Stomach (tissue), 9 donors: ENCODE results near the gene ACO2. TPM values are rescaled to one million over a fixed set of nuclear protein-coding genes. Genes with fewer than 3 reads are reported as not detected.
"Not testable (repeated sequence)": the region's sequence is repeated elsewhere in the genome, so short reads cannot be mapped to it uniquely, and the experiment has no call there.

Experiments used
- DNase-seq, 2 donors: peaks; one replicate each; pipeline versions ENCODE4 v3.0.0 to v3.0.0-alpha.2; 2013 to 2019
- H3K27ac ChIP-seq, 5 donors: fragments of 200-600 bp in 4 of 5; sonication (generic) in 4 of 5; one replicate each; pipeline ENCODE4 v1.5.1; 2013 to 2019; ENCODE audit warnings: mild to moderate bottlenecking in 1 of 5, moderate library complexity in 1 of 5
- H3K27me3 ChIP-seq, 3 donors: fragments of 200-600 bp; sonication (generic); one replicate each; pipeline ENCODE4 v1.5.1; 2017 to 2019; ENCODE audit warnings: mixed run types in 1 of 3
- H3K36me3 ChIP-seq, 4 donors: fragments of 200-600 bp; sonication (generic); 1 replicate in 3 of 4; 2 replicates in 1 of 4; pipeline ENCODE4 v1.5.1; 2016 to 2019
- H3K4me1 ChIP-seq, 4 donors: fragments of 200-600 bp; sonication (generic); one replicate each; pipeline ENCODE4 v1.5.1; 2016 to 2019
- H3K4me3 ChIP-seq, 4 donors: fragments of 200-600 bp; sonication (generic) in 3 of 4; one replicate each; pipeline ENCODE4 v1.5.1; 2016 to 2019; ENCODE audit warnings: mild to moderate bottlenecking in 1 of 4
- H3K9me3 ChIP-seq, 4 donors: fragments of 200-600 bp; sonication (generic); one replicate each; pipeline ENCODE4 v1.5.1; 2016 to 2019
- CTCF ChIP-seq, 7 experiments: fragments of 450-650 bp in 4 of 7; fragments of 200-600 bp in 3 of 7; sonication (generic) in 3 of 7; IDR thresholded peaks; one replicate each; pipeline ENCODE4 v1.5.1; 2016 to 2019; ENCODE audit warnings: antibody characterized with exemption in 7 of 7, control low read depth in 2 of 7, mild to moderate bottlenecking in 1 of 7
- EP300 ChIP-seq: sonication (generic); formaldehyde crosslinking; IDR thresholded peaks from one replicate; pipeline ENCODE4 v1.6.1; 2017; ENCODE audit warnings: antibody characterized with exemption
- POLR2A ChIP-seq, 4 donors: fragments of 450-650 bp; IDR thresholded peaks; one replicate each; pipeline ENCODE4 v1.6.1; 2016; ENCODE audit warnings: antibody characterized with exemption in 4 of 4, control low read depth in 2 of 4, mild to moderate bottlenecking in 1 of 4, moderate library complexity in 1 of 4
- POLR2AphosphoS5 ChIP-seq, 3 donors: sonication (generic); formaldehyde crosslinking; IDR thresholded peaks; one replicate each; pipeline ENCODE4 v1.6.1; 2016; ENCODE audit warnings: antibody characterized with exemption in 3 of 3
- WGBS, 5 donors: extraction: QIAGEN DNeasy Blood & Tissue Kit in 3 of 5; methylation state at CpG; one replicate each; pipeline versions ENCODE4 v1.1.5 to v1.1.7; 2013 to 2018; 5-methylcytosine and 5-hydroxymethylcytosine counted together
- intact Hi-C: fragments of 100-400 bp; cut with DNase I; formaldehyde crosslinking; loops from one replicate; pipeline ENCODE4 v1.15.1; 2023; ENCODE audit warnings: low total_unique reads
- polyA plus RNA-seq, 3 donors: library from polyadenylated mRNA; stranded (reverse); fragments of 200-250 nt; gene quantifications; one replicate each; pipeline ENCODE4 v1.2.3, GENCODE V29; 2013
- total RNA-seq, 5 donors: library from RNA; depleted of rRNA; stranded (reverse); fragments of >200 nt; gene quantifications; one replicate each; pipeline versions ENCODE4 v1.1.0 to v1.2.3, GENCODE V29; 2014 to 2016
- donor health status: healthy with polysubstance abuse.
- donor health status: Bipolar disorder and iron deficiency.
- donor health status: healthy.

ACO2 gene
- total and polyA plus RNA-seq, 8 donors = 46.6 to 238 (median 90.1) TPM

GRCh38 chr22:41436322-41437113, 32.4 kb upstream of the ACO2 start:
- no peak overlapping the region for H3K4me3 ChIP-seq
- peaks cover 31 to 83% (median 57%) of the 10 kb centered on the region in 4 donors for H3K4me1 ChIP-seq
- no peaks in the 10 kb centered on the region for H3K9me3 ChIP-seq
- H3K36me3 ChIP-seq = peaks cover 47 to 85% (median 84%) of the 10 kb centered on the region in 4 donors
- intact Hi-C loops = no loop called here
- peak overlapping the region in 1 of 5 donors; percentile 68 for H3K27ac ChIP-seq
- H3K27me3 ChIP-seq = no peaks in the 10 kb centered on the region
- TF ChIP-seq POLR2A (IDR thresholded peaks at IDR 0.05) = no peak
- no peak for TF ChIP-seq CTCF (IDR thresholded peaks at IDR 0.05)
- no peak for TF ChIP-seq EP300
- TF ChIP-seq POLR2AphosphoS5 (IDR thresholded peaks at IDR 0.05) = no peak
- 73 to 87% (median 81%) methylated on average over 21 to 23 of the region's 23 CpGs for WGBS, 5 donors
- DNase-seq = no peak

GRCh38 chr22:41437198-41437597, 31.7 kb upstream of the ACO2 start:
- Histone ChIP-seq H3K36me3 (peaks cover 47 to 83% (median 79%) of the 10 kb centered on the region in 4 donors), H3K27ac (peak overlapping the region in 1 of 5 donors; percentile 18), H3K9me3 (no peaks in the 10 kb centered on the region), H3K27me3 (no peaks in the 10 kb centered on the region), H3K4me1 (peaks cover 35 to 87% (median 60%) of the 10 kb centered on the region in 4 donors), H3K4me3 (no peak overlapping the region)
- DNase-seq = no peak
- WGBS, 5 donors = 76 to 89% (median 85%) methylated on average over 3 to 7 of the region's 7 CpGs
- intact Hi-C loops = no loop called here
- TF ChIP-seq POLR2AphosphoS5 (IDR thresholded peaks at IDR 0.05) = no peak

GRCh38 chr22:41440511-41440910, 28.4 kb upstream of the ACO2 start:
- H3K9me3 ChIP-seq, DNase-seq, H3K4me3 ChIP-seq, H3K27me3 ChIP-seq, intact Hi-C loops: not testable (repeated sequence)
- 77 to 79% (median 79%) methylated on average over 5 of the region's 5 CpGs for WGBS, 5 donors
- H3K4me1 ChIP-seq = peaks cover 38 to 76% (median 57%) of the 10 kb centered on the region in 4 donors
- peak overlapping the region in 2 of 5 donors; percentile 11 to 100 for H3K27ac ChIP-seq
- peaks cover 24 to 63% (median 59%) of the 10 kb centered on the region in 4 donors for H3K36me3 ChIP-seq

GRCh38 chr22:41442240-41442792, 26.6 kb upstream of the ACO2 start:
- no peak for DNase-seq
- Histone ChIP-seq H3K4me1 (peaks cover 26 to 57% (median 46%) of the 10 kb centered on the region in 4 donors), H3K4me3 (peak overlapping the region in 1 of 4 donors; percentile 9), H3K27me3 (no peaks in the 10 kb centered on the region), H3K9me3 (no peaks in the 10 kb centered on the region), H3K27ac (peak overlapping the region in 4 of 5 donors; percentile 56 to 100 (median 99)), H3K36me3 (peaks cover 6 to 45% (median 41%) of the 10 kb centered on the region in 4 donors)
- WGBS, 5 donors = 40 to 71% (median 63%) methylated on average over 2 of the region's 2 CpGs
- TF ChIP-seq POLR2AphosphoS5 (IDR thresholded peaks at IDR 0.05) (no peak), POLR2A (IDR thresholded peaks at IDR 0.05) (no peak), EP300 (no peak), CTCF (IDR thresholded peaks at IDR 0.05) (no peak)
- intact Hi-C loops = no loop called here

GRCh38 chr22:41444360-41445128, 24.4 kb upstream of the ACO2 start:
- H3K4me1 ChIP-seq = peaks cover 16 to 56% (median 45%) of the 10 kb centered on the region in 4 donors
- DNase-seq = peak; percentile 92 to 99
- peaks cover 6 to 29% (median 27%) of the 10 kb centered on the region in 4 donors for H3K36me3 ChIP-seq
- H3K4me3 ChIP-seq = peak overlapping the region; percentile 93 to 100 (median 95)
- intact Hi-C loops = no loop called here
- WGBS, 5 donors = 0 to 1% (median 1%) methylated on average over 33 to 35 of the region's 35 CpGs
- H3K27me3 ChIP-seq = no peaks in the 10 kb centered on the region
- TF ChIP-seq POLR2A (IDR thresholded peaks at IDR 0.05) (peak in 1 of 4 donors; percentile 11), EP300 (no peak), CTCF (IDR thresholded peaks at IDR 0.05) (no peak), POLR2AphosphoS5 (IDR thresholded peaks at IDR 0.05) (peak; percentile 81 to 94 (median 83))
- H3K9me3 ChIP-seq = no peaks in the 10 kb centered on the region
- H3K27ac ChIP-seq = peak overlapping the region; percentile 98 to 100 (median 100)
